ENCODE measurements around the gene HUNK. TPM values are rescaled to one million over a fixed set of nuclear protein-coding genes. Genes with fewer than 3 reads are reported as not detected.

Gene HUNK
- total RNA-seq, 1 experiment from 2014 or later, result 4.8 TPM

GRCh38 chr21:31915566-31915965, 42.7 kb downstream of the HUNK start:
- POLR2A ChIA-PET, result no interaction called here
- H3K4me3 ChIP-seq (ENCODE audit: low read depth, low read length), result no peak overlapping the region
- no peaks in the 10 kb centered on the region for H3K36me3 ChIP-seq (ENCODE audit: control insufficient read depth, insufficient read depth, low read length)
- no peaks in the 10 kb centered on the region for H3K27me3 ChIP-seq (replicated peaks; ENCODE audit: control insufficient read depth, insufficient read depth, low read length)
- H3K4me3 Mint-ChIP-seq (ENCODE audit: unreplicated experiment), result no peak overlapping the region
- no peak for DNase-seq
- H3K9me3 Mint-ChIP-seq (ENCODE audit: unreplicated experiment), result peaks cover 6% of the 10 kb centered on the region
- TF ChIP-seq, protein P1, sequence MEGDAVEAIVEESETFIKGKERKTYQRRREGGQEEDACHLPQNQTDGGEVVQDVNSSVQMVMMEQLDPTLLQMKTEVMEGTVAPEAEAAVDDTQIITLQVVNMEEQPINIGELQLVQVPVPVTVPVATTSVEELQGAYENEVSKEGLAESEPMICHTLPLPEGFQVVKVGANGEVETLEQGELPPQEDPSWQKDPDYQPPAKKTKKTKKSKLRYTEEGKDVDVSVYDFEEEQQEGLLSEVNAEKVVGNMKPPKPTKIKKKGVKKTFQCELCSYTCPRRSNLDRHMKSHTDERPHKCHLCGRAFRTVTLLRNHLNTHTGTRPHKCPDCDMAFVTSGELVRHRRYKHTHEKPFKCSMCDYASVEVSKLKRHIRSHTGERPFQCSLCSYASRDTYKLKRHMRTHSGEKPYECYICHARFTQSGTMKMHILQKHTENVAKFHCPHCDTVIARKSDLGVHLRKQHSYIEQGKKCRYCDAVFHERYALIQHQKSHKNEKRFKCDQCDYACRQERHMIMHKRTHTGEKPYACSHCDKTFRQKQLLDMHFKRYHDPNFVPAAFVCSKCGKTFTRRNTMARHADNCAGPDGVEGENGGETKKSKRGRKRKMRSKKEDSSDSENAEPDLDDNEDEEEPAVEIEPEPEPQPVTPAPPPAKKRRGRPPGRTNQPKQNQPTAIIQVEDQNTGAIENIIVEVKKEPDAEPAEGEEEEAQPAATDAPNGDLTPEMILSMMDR (IDR thresholded peaks at IDR 0.05; ENCODE audit: insufficient read depth in 1 of 2, low read depth in 1 of 2, low read length in 1 of 2, severe bottlenecking in 1 of 2, unreplicated experiment in 1 of 2), result no peak
- peaks cover 26% of the 10 kb centered on the region for H3K4me1 Mint-ChIP-seq (ENCODE audit: low read depth, unreplicated experiment)
- intact Hi-C loops (cut with micrococcal nuclease; ENCODE audit: unreplicated experiment), result no loop called here
- CTCF ChIA-PET, result no interaction called here
- H3K4me1 ChIP-seq, result peaks cover 40% of the 10 kb centered on the region
- no TSS peak for BruUV-seq (replicated peaks)
- no peaks in the 10 kb centered on the region for H3K36me3 Mint-ChIP-seq (ENCODE audit: insufficient read depth, unreplicated experiment)
- no peak overlapping the region for H3K27ac Mint-ChIP-seq (ENCODE audit: unreplicated experiment)
- H3K9me3 ChIP-seq, result no peaks in the 10 kb centered on the region; the same call in 1 of the 2 replicates
- no peaks in the 10 kb centered on the region for H3K27me3 Mint-ChIP-seq (ENCODE audit: insufficient read depth, unreplicated experiment)

GRCh38 chr21:31917108-31917507, 44.3 kb downstream of the HUNK start:
- intact Hi-C loops (cut with micrococcal nuclease; ENCODE audit: unreplicated experiment), result no loop called here
- no peak overlapping the region for H3K4me3 Mint-ChIP-seq (ENCODE audit: unreplicated experiment)
- TF ChIP-seq, protein P1 (IDR thresholded peaks at IDR 0.05; ENCODE audit: insufficient read depth in 1 of 2, low read depth in 1 of 2, low read length in 1 of 2, severe bottlenecking in 1 of 2, unreplicated experiment in 1 of 2), result no peak
- H3K27me3 Mint-ChIP-seq (ENCODE audit: insufficient read depth, unreplicated experiment), result no peaks in the 10 kb centered on the region
- DNase-seq, result no peak
- H3K4me1 ChIP-seq, result peaks cover 30% of the 10 kb centered on the region
- H3K9me3 ChIP-seq, result no peaks in the 10 kb centered on the region; the same call in 1 of the 2 replicates
- peaks cover 17% of the 10 kb centered on the region for H3K4me1 Mint-ChIP-seq (ENCODE audit: low read depth, unreplicated experiment)
- no peaks in the 10 kb centered on the region for H3K27me3 ChIP-seq (replicated peaks; ENCODE audit: control insufficient read depth, insufficient read depth, low read length)
- POLR2A ChIA-PET, result no interaction called here
- CTCF ChIA-PET, result no interaction called here
- no peak overlapping the region for H3K27ac Mint-ChIP-seq (ENCODE audit: unreplicated experiment)
- H3K36me3 Mint-ChIP-seq (ENCODE audit: insufficient read depth, unreplicated experiment), result no peaks in the 10 kb centered on the region
- no TSS peak for BruUV-seq (replicated peaks)
- H3K9me3 Mint-ChIP-seq (ENCODE audit: unreplicated experiment), result peaks cover 6% of the 10 kb centered on the region
- H3K36me3 ChIP-seq (ENCODE audit: control insufficient read depth, insufficient read depth, low read length), result no peaks in the 10 kb centered on the region
- H3K4me3 ChIP-seq (ENCODE audit: low read depth, low read length), result no peak overlapping the region

DNA sequence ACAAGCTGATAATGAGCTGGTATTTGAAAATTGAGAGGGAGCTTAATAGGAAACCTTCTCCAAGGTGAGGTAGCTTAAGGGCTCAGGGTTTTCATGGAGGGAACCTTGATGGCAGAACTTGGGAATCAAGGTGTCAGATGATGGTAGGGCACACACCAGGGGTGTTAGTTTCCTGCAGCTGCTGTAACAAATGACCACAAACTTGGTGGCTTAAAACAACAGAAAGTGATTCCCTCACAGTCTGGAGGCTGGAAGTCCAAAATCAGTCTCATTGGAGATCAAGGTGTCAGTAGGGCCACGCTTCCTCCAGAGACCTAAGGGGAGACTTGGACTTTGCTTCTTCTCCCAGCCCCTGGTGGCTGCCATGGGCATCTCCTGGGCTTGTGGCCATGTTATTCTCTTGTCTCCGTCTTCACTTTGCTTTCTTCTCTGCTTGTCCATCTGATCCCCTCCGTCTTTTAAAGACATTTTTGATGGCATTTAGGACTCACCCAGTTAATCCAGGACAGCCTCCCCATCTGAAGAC, 45.5 kb downstream of the HUNK start:
- Histone ChIP-seq H3K36me3 (ENCODE audit: control insufficient read depth, insufficient read depth, low read length) (no peaks in the 10 kb centered on the region), H3K4me1 (peaks cover 21% of the 10 kb centered on the region), H3K27me3 (replicated peaks; ENCODE audit: control insufficient read depth, insufficient read depth, low read length) (no peaks in the 10 kb centered on the region), H3K9me3 (no peaks in the 10 kb centered on the region; the same call in 1 of the 2 replicates), H3K4me3 (ENCODE audit: low read depth, low read length) (no peak overlapping the region)
- Mint-ChIP-seq H3K4me1 (ENCODE audit: low read depth, unreplicated experiment) (peaks cover 15% of the 10 kb centered on the region), H3K36me3 (ENCODE audit: insufficient read depth, unreplicated experiment) (no peaks in the 10 kb centered on the region), H3K9me3 (ENCODE audit: unreplicated experiment) (peaks cover 6% of the 10 kb centered on the region), H3K27me3 (ENCODE audit: insufficient read depth, unreplicated experiment) (no peaks in the 10 kb centered on the region), H3K4me3 (ENCODE audit: unreplicated experiment) (no peak overlapping the region), H3K27ac (ENCODE audit: unreplicated experiment) (no peak overlapping the region)
- intact Hi-C loops (cut with micrococcal nuclease; ENCODE audit: unreplicated experiment), result no loop called here
- CTCF ChIA-PET, result no interaction called here
- DNase-seq, result no peak
- POLR2A ChIA-PET, result no interaction called here
- BruUV-seq (replicated peaks), result no TSS peak
- TF ChIP-seq, protein P1 (IDR thresholded peaks at IDR 0.05; ENCODE audit: insufficient read depth in 1 of 2, low read depth in 1 of 2, low read length in 1 of 2, severe bottlenecking in 1 of 2, unreplicated experiment in 1 of 2), result no peak
